DND-41 (cell line): ENCODE measurements around the gene CRYZ.

Source experiments
- EZH2 ChIP-seq: IDR thresholded peaks from 3 replicates; pipeline ENCODE4 v1.6.1; 2012; ENCODE audit warnings: borderline replicate concordance, low read depth, mild to moderate bottlenecking, moderate library complexity, low read length, inconsistent platforms; ENCODE audit not compliant: severe bottlenecking
- TF ChIP-seq, protein P1 (sequence below): IDR thresholded peaks from 2 replicates; pipeline ENCODE4 v1.5.1; 2012; ENCODE audit warnings: borderline replicate concordance, low read length, moderate library complexity, mild to moderate bottlenecking; ENCODE audit not compliant: poor library complexity, severe bottlenecking; ENCODE audit errors: extremely low read depth

DNA sequence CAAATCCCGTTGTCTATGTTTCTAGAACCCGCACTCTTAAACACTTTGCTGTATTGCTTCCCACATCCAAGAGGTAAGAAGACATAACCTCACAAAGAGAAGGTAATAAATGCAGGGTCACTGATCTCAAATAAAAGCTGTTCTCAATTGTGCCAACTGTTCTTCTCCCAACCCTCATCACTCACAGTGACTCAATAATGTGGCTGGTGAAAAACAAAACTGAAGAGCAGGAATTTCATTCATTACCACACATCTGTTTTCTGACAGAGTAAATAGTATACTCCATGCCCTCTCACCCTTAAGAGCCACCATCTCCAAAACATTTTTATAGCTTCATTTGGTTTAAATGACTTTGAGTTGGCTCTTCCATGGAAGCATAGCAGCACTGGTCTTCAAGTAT is 53.0 kb downstream of the CRYZ start:
- TF ChIP-seq, protein P1, sequence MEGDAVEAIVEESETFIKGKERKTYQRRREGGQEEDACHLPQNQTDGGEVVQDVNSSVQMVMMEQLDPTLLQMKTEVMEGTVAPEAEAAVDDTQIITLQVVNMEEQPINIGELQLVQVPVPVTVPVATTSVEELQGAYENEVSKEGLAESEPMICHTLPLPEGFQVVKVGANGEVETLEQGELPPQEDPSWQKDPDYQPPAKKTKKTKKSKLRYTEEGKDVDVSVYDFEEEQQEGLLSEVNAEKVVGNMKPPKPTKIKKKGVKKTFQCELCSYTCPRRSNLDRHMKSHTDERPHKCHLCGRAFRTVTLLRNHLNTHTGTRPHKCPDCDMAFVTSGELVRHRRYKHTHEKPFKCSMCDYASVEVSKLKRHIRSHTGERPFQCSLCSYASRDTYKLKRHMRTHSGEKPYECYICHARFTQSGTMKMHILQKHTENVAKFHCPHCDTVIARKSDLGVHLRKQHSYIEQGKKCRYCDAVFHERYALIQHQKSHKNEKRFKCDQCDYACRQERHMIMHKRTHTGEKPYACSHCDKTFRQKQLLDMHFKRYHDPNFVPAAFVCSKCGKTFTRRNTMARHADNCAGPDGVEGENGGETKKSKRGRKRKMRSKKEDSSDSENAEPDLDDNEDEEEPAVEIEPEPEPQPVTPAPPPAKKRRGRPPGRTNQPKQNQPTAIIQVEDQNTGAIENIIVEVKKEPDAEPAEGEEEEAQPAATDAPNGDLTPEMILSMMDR = no peak
- TF ChIP-seq EZH2 = no peak
